ENCODE data around the gene FAM114A1.

DNA sequence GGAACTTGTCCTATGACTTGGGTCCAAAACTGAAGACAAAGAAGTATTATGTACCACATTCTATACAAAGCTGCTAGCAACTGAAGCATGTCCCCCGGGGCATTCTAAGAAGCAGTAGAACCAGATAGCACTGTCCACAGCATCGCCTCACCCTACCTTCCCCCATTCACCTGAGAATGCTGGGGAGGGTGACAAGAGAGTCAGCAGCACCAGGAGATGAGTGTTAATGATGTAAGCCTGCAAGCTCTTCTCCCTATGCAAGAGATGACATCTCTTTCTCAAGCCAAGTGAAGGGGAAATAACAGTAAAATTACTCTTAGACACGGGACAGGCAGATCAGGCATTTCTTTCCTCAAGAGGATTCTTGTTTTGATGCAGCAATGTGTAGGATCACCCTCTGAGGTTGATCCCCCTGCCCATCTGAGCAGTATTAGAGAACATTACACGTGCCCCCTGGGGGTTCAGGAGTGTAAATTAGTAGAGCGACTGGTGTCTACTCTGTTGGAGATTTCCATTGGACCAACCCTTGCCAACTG, 49.1 kb upstream of the FAM114A1 start:
- TF ChIP-seq, protein P1, sequence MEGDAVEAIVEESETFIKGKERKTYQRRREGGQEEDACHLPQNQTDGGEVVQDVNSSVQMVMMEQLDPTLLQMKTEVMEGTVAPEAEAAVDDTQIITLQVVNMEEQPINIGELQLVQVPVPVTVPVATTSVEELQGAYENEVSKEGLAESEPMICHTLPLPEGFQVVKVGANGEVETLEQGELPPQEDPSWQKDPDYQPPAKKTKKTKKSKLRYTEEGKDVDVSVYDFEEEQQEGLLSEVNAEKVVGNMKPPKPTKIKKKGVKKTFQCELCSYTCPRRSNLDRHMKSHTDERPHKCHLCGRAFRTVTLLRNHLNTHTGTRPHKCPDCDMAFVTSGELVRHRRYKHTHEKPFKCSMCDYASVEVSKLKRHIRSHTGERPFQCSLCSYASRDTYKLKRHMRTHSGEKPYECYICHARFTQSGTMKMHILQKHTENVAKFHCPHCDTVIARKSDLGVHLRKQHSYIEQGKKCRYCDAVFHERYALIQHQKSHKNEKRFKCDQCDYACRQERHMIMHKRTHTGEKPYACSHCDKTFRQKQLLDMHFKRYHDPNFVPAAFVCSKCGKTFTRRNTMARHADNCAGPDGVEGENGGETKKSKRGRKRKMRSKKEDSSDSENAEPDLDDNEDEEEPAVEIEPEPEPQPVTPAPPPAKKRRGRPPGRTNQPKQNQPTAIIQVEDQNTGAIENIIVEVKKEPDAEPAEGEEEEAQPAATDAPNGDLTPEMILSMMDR (IDR thresholded peaks at IDR 0.05; ENCODE audit: low read depth, low read length, missing input control): no peak
- no peak for TF ChIP-seq JUND (IDR thresholded peaks at IDR 0.05)
- no peak for TF ChIP-seq RAD21 (IDR thresholded peaks at IDR 0.05)
- TF ChIP-seq HNF4G (IDR thresholded peaks at IDR 0.05): no peak
- no peak for TF ChIP-seq YY1 (IDR thresholded peaks at IDR 0.05)
- TF ChIP-seq, protein P2, sequence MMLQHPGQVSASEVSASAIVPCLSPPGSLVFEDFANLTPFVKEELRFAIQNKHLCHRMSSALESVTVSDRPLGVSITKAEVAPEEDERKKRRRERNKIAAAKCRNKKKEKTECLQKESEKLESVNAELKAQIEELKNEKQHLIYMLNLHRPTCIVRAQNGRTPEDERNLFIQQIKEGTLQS (IDR thresholded peaks at IDR 0.05): no peak
- TF ChIP-seq SP1 (IDR thresholded peaks at IDR 0.05): no peak

Data from liver (tissue), 3 donors.